Midbrain (tissue), 1 donor: ENCODE data around the gene CHD9NB.
A peak's percentile ranks its signal among the peaks of the same experiment; 100 is the strongest.
"Not testable (repeated sequence)": the region's sequence is repeated elsewhere in the genome, so short reads cannot be mapped to it uniquely, and the experiment has no call there.

Source experiments
- DNase-seq: peaks from one replicate; lab custom pipeline; 2025; lab: John Stamatoyannopoulos, UW

The CHD9NB gene

GRCh38 chr16:53056392-53056881 lies 3.7 kb upstream of the CHD9NB start:
- no peak for DNase-seq

- DNase-seq: peak; percentile 54
Observed at GRCh38 chr16:53055541-53056391, 3.1 kb upstream of the CHD9NB start.

GRCh38 chr16:53054670-53055485 lies 2.2 kb upstream of the CHD9NB start, which contains the start of gene CHD9:
TSS of gene CHD9 (plus strand) at chr16:53054991. CDS start at chr16:53156090, 101,099 bp downstream.
- peak; percentile 92 for DNase-seq

GRCh38 chr16:53053967-53054669 lies 1.4 kb upstream of the CHD9NB start:
- no peak for DNase-seq

- not testable (repeated sequence) for DNase-seq
Observed at GRCh38 chr16:53051255-53051654, 1.4 kb downstream of the CHD9NB start.

GRCh38 chr16:53048139-53048915 lies 4.4 kb downstream of the CHD9NB start:
- no peak for DNase-seq

GRCh38 chr16:53047515-53047914 lies 5.2 kb downstream of the CHD9NB start:
- DNase-seq: not testable (repeated sequence)

- no peak for DNase-seq
Observed at GRCh38 chr16:53045341-53046220, 7.1 kb downstream of the CHD9NB start.

GRCh38 chr16:53043986-53044601 lies 8.6 kb downstream of the CHD9NB start:
- DNase-seq: no peak

- no peak for DNase-seq
Observed at GRCh38 chr16:53043428-53043831, 9.3 kb downstream of the CHD9NB start.

GRCh38 chr16:53042235-53042701 lies 10.4 kb downstream of the CHD9NB start:
- no peak for DNase-seq

GRCh38 chr16:53041320-53042051 lies 11.2 kb downstream of the CHD9NB start:
- no peak for DNase-seq

GRCh38 chr16:53040788-53041187 lies 11.9 kb downstream of the CHD9NB start:
- DNase-seq: no peak

GRCh38 chr16:53036711-53037110 lies 16.0 kb downstream of the CHD9NB start:
- DNase-seq: not testable (repeated sequence)

GRCh38 chr16:53036066-53036465 lies 16.6 kb downstream of the CHD9NB start:
- no peak for DNase-seq

- DNase-seq: no peak
Observed at GRCh38 chr16:53035176-53035942, 17.3 kb downstream of the CHD9NB start.

- no peak for DNase-seq
Observed at GRCh38 chr16:53034306-53034705, 18.4 kb downstream of the CHD9NB start.

- no peak for DNase-seq
Observed at GRCh38 chr16:53031323-53031942, 21.3 kb downstream of the CHD9NB start.
